ENCODE data around the gene SAXO2.

DNA sequence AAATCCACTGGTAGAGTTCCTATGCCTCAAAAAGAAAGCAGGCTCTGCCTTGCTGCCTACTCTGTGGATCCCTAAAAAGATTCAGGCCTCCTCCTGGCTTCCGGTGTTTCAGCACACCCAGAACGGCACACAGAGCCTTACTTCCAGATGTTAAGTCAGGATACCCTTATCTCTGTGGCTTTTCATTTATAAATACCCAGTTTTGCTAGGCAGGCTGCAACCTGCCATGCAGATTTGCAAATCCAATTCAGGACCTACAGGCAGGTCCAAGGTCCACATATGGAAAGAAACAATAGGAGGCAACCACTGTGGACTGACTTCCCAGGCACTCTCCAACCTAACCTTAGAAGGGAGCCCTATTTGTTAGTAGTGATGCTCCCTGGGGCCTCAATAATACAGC lies 30.8 kb upstream of the SAXO2 start:
- TF ChIP-seq EZH2phosphoT487 (IDR thresholded peaks at IDR 0.05; ENCODE audit: low read depth) = no peak
- TF ChIP-seq, protein P1, sequence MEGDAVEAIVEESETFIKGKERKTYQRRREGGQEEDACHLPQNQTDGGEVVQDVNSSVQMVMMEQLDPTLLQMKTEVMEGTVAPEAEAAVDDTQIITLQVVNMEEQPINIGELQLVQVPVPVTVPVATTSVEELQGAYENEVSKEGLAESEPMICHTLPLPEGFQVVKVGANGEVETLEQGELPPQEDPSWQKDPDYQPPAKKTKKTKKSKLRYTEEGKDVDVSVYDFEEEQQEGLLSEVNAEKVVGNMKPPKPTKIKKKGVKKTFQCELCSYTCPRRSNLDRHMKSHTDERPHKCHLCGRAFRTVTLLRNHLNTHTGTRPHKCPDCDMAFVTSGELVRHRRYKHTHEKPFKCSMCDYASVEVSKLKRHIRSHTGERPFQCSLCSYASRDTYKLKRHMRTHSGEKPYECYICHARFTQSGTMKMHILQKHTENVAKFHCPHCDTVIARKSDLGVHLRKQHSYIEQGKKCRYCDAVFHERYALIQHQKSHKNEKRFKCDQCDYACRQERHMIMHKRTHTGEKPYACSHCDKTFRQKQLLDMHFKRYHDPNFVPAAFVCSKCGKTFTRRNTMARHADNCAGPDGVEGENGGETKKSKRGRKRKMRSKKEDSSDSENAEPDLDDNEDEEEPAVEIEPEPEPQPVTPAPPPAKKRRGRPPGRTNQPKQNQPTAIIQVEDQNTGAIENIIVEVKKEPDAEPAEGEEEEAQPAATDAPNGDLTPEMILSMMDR (IDR thresholded peaks at IDR 0.05; ENCODE audit: low read depth, low read length) = no peak

Data from OCI-LY3 (cell line).